BE2C (cell line): ENCODE results near the gene OCIAD1.
A peak's percentile ranks its signal among the peaks of the same experiment; 100 is the strongest.
"Not testable (repeated sequence)": the region's sequence is repeated elsewhere in the genome, so short reads cannot be mapped to it uniquely, and the experiment has no call there.

Source experiments
- DNase-seq: peaks from one replicate; pipeline ENCODE4 v3.0.0-alpha.2; 2020
- H3K27me3 ChIP-seq: fragments of 250-450 bp; sonication (Bioruptor Pico); 2 replicates; pipeline ENCODE4 v1.5.1; 2020; ENCODE audit warnings: mild to moderate bottlenecking
- H3K36me3 ChIP-seq: fragments of 250-450 bp; sonication (Bioruptor Pico); 2 replicates; pipeline ENCODE4 v1.5.1; 2020; ENCODE audit warnings: mild to moderate bottlenecking
- H3K4me1 ChIP-seq: fragments of 250-450 bp; sonication (Bioruptor Pico); 2 replicates; pipeline ENCODE4 v1.5.1; 2020
- H3K4me3 ChIP-seq: 2 replicates; pipeline ENCODE4 v1.5.1; 2011; ENCODE audit warnings: low read depth, low read length
- H3K9me3 ChIP-seq: fragments of 250-450 bp; sonication (Bioruptor Pico); 2 replicates; pipeline ENCODE4 v1.5.1; 2020
- TF ChIP-seq, protein P1 (sequence below): IDR thresholded peaks from 2 replicates; pipeline ENCODE4 v1.5.1; 2012; ENCODE audit warnings: mild to moderate bottlenecking, low read depth, low read length

Gene OCIAD1

DNA sequence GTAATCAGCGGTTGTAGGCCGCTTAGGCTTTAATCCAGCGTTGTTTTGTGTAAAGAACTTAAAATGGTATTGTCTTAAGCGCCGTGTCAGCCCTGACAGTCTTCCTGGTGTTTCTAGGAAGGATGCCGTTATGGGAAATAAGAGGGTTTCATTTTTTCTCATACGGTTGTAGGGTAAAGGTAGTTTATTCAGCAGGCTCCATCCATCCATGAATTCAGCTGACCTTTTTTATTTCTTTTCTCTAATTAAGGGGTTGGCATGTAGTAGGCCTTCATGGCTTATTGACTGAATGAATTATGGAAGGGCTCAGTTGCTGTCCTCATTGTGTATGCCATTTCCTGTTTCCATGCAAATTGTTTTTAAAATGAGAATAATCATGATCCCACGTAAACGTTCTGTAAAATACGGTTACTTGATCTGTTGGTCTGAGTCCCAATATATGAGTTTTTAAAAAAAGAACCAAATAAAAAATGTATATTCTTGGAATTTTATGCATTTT, 693 bp downstream of the OCIAD1 start:
- Histone ChIP-seq H3K9me3 (no peaks in the 10 kb centered on the region), H3K4me3 (peak overlapping the region; percentile 98), H3K27me3 (no peaks in the 10 kb centered on the region), H3K36me3 (peaks cover 31% of the 10 kb centered on the region), H3K4me1 (no peaks in the 10 kb centered on the region; the same call in 1 of the 2 replicates)
- TF ChIP-seq, protein P1, sequence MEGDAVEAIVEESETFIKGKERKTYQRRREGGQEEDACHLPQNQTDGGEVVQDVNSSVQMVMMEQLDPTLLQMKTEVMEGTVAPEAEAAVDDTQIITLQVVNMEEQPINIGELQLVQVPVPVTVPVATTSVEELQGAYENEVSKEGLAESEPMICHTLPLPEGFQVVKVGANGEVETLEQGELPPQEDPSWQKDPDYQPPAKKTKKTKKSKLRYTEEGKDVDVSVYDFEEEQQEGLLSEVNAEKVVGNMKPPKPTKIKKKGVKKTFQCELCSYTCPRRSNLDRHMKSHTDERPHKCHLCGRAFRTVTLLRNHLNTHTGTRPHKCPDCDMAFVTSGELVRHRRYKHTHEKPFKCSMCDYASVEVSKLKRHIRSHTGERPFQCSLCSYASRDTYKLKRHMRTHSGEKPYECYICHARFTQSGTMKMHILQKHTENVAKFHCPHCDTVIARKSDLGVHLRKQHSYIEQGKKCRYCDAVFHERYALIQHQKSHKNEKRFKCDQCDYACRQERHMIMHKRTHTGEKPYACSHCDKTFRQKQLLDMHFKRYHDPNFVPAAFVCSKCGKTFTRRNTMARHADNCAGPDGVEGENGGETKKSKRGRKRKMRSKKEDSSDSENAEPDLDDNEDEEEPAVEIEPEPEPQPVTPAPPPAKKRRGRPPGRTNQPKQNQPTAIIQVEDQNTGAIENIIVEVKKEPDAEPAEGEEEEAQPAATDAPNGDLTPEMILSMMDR, result no peak
- DNase-seq, result no peak

DNA sequence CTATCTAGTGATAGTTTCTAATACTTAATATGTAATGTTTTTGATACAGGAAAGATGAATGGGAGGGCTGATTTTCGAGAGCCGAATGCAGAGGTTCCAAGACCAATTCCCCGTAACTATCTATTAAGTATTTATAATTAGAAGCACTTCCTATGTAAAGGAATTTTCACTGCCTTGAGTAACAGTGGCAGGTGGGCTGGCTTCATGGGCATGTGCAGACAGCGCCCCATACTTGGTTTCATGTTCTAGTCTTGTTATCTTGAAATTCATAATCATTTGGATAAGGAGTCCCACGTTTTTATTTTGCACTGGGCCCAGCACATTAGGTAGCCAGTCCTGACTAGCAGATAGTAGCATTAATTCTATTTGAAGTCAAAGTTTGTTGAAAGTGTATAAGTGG, 1.7 kb downstream of the OCIAD1 start:
- DNase-seq, result no peak
- peak overlapping the region; percentile 98 for H3K4me3 ChIP-seq
- H3K9me3 ChIP-seq, result no peaks in the 10 kb centered on the region

DNA sequence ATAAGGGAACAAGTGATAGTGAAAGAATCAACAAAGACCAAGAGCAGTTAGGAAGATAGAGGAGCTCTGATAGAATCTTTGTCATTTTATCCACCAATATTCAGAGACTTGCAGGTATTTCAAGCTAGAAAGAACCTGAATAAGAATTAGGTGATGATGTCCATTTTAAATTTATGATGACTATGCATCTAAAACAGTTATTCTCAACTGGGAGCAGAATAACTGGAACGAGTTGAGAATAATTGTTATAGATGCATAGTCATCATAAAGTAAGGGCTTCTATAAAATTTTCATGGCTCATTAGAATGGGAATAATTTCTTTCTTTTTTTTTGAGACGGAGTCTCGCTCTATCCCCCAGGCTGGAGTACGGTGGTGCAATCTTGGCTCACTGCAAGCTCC, 5.8 kb downstream of the OCIAD1 start:
- Histone ChIP-seq H3K4me1 (no peaks in the 10 kb centered on the region), H3K9me3 (no peaks in the 10 kb centered on the region), H3K4me3 (no peak overlapping the region), H3K36me3 (peaks cover 58% of the 10 kb centered on the region), H3K27me3 (no peaks in the 10 kb centered on the region)
- TF ChIP-seq, protein P1, result no peak
- no peak for DNase-seq

More for the DNA sequence above, 1.7 kb downstream of the OCIAD1 start:
- TF ChIP-seq, protein P1, result no peak
- Histone ChIP-seq H3K4me1 (no peaks in the 10 kb centered on the region; the same call in 1 of the 2 replicates), H3K27me3 (no peaks in the 10 kb centered on the region), H3K36me3 (peaks cover 35% of the 10 kb centered on the region)

DNA sequence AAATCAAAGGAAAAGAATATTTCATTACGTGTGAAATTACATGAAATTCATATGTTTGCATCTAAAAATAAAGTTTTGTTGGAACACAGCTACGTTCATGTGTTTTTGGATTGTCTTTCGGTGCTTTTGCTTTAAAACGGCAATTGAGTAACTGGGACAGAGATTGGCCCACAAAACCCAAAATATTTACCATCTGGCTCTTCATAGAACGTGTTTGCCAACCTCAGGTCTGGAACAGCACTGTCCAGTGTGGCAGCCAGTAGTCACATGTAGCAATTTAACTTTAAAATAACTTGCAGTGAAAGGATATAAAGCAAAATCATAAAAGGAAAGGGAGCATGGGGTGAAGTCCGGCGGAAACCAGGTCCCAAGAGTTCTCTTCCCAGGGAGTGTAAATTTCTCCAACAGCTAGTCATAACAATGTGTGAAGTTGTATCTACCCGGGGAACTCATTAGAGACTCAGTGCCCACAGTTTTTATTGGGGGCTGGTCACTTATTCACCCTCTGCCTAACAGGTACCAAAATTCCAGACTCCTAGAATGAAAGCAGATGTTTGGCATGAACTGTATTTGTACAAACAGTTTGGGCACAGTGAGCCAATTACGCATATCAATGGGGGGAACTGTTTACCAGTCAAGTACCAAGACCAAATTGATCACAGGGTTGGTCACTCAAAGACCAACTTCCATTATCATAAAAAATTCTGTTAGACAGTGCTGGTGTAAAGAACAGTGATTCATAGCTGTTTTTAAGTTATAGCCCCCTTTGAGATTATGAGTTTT, 10.3 kb downstream of the OCIAD1 start:
- no peaks in the 10 kb centered on the region for H3K9me3 ChIP-seq
- no peaks in the 10 kb centered on the region for H3K4me1 ChIP-seq
- TF ChIP-seq, protein P1, result no peak
- H3K36me3 ChIP-seq, result peaks cover 57% of the 10 kb centered on the region
- DNase-seq, result no peak
- H3K27me3 ChIP-seq, result no peaks in the 10 kb centered on the region
- no peak overlapping the region for H3K4me3 ChIP-seq

DNA sequence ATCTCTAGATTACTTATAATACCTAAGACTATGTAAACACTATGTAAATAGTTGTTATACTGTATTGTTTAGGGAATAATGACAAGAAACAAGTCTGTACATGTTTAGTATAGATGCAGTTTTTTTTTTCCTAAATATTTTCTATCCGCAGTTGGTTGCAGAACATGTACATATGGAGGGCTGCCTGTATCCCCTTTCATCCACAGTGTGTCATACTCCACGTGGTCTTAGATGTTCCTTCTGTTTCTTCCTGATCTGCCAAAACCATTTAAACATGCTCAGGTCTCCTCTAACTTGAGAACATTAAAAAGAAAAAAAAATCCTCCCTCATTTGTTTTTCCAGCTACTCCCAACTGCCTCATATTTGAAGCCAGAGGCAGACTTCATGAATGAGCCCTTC, 14.0 kb downstream of the OCIAD1 start:
- no peaks in the 10 kb centered on the region for H3K9me3 ChIP-seq
- no peaks in the 10 kb centered on the region for H3K4me1 ChIP-seq
- TF ChIP-seq, protein P1, result no peak
- peaks cover 65% of the 10 kb centered on the region for H3K36me3 ChIP-seq
- no peak overlapping the region for H3K4me3 ChIP-seq
- DNase-seq, result no peak
- H3K27me3 ChIP-seq, result no peaks in the 10 kb centered on the region

DNA sequence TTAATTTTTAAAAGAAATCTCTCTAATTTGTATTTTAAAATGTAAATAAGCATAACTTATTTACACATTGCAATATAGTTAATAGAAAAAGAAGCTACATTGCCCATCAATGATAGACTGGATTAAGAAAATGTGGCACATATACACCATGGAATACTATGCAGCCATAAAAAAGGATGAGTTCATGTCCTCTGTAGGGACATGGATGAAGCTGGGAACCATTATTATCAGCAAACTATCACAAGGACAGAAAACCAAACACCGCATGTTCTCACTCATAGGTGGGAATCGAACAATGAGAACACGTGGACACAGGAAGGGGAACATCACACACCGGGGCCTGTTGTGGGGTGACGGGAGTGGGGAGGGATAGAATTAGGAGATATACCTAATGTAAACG, 17.9 kb downstream of the OCIAD1 start:
- H3K36me3 ChIP-seq, result peaks cover 71% of the 10 kb centered on the region
- H3K4me1 ChIP-seq, H3K9me3 ChIP-seq, H3K4me3 ChIP-seq, H3K27me3 ChIP-seq, DNase-seq: not testable (repeated sequence)
